ENCODE data around the gene COA7.

DNA sequence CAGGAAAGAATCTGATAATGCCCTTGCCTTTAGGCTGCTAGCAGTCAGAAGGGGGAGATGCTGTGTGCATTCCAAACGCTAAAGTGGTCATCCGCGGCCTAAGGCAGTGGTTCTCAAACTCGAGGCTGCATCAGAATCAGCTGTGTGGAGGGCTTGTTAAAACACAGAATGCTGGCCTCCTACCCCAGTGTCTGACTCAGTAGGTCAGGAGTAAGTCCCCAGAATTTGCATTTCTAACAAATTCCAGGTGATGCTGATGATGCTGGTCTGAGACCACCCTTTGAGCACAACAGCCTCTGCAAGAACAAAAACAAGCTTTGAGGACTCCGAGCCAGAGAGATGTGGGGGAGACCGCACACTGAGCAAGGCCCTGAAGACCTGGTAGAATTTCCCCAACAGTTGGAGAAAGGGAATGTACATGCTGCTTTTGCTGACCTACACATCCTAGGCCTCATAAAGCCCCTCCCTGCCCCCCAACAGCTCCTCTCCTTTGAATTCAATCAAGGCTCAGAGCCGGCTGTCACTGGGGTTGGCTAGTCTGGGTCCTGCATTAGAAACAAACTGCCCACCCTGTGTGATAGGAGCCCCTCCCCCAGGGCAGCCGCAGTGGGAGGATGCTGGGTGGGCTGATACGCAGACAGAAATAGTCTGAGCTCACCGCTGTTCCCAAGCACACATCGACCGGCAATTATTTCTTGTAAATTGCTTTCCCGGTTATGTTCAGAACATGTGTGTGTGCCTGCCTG, 38.1 kb downstream of the COA7 start:
- TF ChIP-seq, protein P1, sequence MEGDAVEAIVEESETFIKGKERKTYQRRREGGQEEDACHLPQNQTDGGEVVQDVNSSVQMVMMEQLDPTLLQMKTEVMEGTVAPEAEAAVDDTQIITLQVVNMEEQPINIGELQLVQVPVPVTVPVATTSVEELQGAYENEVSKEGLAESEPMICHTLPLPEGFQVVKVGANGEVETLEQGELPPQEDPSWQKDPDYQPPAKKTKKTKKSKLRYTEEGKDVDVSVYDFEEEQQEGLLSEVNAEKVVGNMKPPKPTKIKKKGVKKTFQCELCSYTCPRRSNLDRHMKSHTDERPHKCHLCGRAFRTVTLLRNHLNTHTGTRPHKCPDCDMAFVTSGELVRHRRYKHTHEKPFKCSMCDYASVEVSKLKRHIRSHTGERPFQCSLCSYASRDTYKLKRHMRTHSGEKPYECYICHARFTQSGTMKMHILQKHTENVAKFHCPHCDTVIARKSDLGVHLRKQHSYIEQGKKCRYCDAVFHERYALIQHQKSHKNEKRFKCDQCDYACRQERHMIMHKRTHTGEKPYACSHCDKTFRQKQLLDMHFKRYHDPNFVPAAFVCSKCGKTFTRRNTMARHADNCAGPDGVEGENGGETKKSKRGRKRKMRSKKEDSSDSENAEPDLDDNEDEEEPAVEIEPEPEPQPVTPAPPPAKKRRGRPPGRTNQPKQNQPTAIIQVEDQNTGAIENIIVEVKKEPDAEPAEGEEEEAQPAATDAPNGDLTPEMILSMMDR (IDR thresholded peaks at IDR 0.05): no peak
- no peak for TF ChIP-seq ZFX (IDR thresholded peaks at IDR 0.05; ENCODE audit: borderline replicate concordance)
